Mammary epithelial cell (primary cell): Measurements from ENCODE around the gene STPG4.

Experiments used
- EZH2 ChIP-seq: IDR thresholded peaks from 2 replicates; pipeline ENCODE4 v1.6.1; 2012; ENCODE audit warnings: low read length, inconsistent platforms, borderline replicate concordance
- TF ChIP-seq, protein P1 (sequence below), 2 donors: IDR thresholded peaks in 1 of 2; conservative IDR thresholded peaks in 1 of 2; 2 replicates each; pipeline ENCODE4 v1.5.1; 2011 to 2012; ENCODE audit warnings: inconsistent platforms in 2 of 2, low read length in 2 of 2, mild to moderate bottlenecking in 2 of 2, control low read depth in 1 of 2, low read depth in 1 of 2; ENCODE audit not compliant: insufficient read depth in 1 of 2; ENCODE audit errors: extremely low read depth in 1 of 2

DNA sequence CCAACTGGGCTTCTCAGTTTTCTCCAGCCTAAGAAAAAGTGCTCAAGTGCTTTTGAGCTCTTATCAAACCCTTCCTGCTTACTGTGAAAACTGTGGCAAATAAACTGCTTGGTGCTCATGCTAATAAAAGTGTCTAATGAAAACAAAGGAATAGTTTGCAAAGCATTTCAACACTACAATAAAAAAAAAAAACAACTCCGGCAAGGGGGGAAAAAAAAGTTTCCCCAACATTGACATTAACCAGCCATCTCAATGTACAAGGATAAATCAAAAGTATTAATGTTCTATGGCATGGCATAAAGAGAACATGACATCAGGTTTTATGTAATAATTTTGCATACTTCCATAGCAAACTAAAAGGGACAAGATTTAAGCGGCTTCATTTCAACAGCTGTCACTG is 14.7 kb upstream of the STPG4 start:
- TF ChIP-seq, protein P1, sequence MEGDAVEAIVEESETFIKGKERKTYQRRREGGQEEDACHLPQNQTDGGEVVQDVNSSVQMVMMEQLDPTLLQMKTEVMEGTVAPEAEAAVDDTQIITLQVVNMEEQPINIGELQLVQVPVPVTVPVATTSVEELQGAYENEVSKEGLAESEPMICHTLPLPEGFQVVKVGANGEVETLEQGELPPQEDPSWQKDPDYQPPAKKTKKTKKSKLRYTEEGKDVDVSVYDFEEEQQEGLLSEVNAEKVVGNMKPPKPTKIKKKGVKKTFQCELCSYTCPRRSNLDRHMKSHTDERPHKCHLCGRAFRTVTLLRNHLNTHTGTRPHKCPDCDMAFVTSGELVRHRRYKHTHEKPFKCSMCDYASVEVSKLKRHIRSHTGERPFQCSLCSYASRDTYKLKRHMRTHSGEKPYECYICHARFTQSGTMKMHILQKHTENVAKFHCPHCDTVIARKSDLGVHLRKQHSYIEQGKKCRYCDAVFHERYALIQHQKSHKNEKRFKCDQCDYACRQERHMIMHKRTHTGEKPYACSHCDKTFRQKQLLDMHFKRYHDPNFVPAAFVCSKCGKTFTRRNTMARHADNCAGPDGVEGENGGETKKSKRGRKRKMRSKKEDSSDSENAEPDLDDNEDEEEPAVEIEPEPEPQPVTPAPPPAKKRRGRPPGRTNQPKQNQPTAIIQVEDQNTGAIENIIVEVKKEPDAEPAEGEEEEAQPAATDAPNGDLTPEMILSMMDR (conservative IDR thresholded peaks at IDR 0.05 in 1 of 2, IDR thresholded peaks at IDR 0.05 in 1 of 2; ENCODE audit: extremely low read depth in 1 of 2, insufficient read depth in 1 of 2, low read depth in 1 of 2, low read length in 2 of 2): no peak
- TF ChIP-seq EZH2: no peak
